Mesenchymal stem cell (in vitro differentiated cells and primary cell): ENCODE results near the gene DNAJC13.
A peak's percentile ranks its signal among the peaks of the same experiment; 100 is the strongest.

Experiments
- DNase-seq: peaks from one replicate; pipeline ENCODE4 v3.0.0-alpha.2; 2013
- H2AFZ ChIP-seq: one replicate; pipeline ENCODE4 v1.6.1; 2013; ENCODE audit warnings: low read depth, mild to moderate bottlenecking, control low read depth, inconsistent platforms, low read length, moderate library complexity
- H2AK5ac ChIP-seq: 2 replicates; pipeline ENCODE4 v1.6.1; 2013; ENCODE audit warnings: low read length, moderate library complexity, mild to moderate bottlenecking, inconsistent platforms; ENCODE audit not compliant: severe bottlenecking
- H2BK120ac ChIP-seq: one replicate; pipeline ENCODE4 v1.6.1; 2013; ENCODE audit warnings: low read depth, mild to moderate bottlenecking, inconsistent platforms, low read length, moderate library complexity
- H2BK12ac ChIP-seq, 2 experiments: one replicate each; pipeline ENCODE4 v1.6.1; 2013; ENCODE audit warnings: inconsistent platforms in 2 of 2, low read length in 2 of 2, mild to moderate bottlenecking in 2 of 2, moderate library complexity in 2 of 2, control low read depth in 1 of 2
- H2BK15ac ChIP-seq: one replicate; pipeline ENCODE4 v1.6.1; 2013; ENCODE audit warnings: mild to moderate bottlenecking, low read depth, inconsistent platforms; ENCODE audit not compliant: poor library complexity, severe bottlenecking
- H2BK5ac ChIP-seq: 2 replicates; pipeline ENCODE4 v1.6.1; 2013; ENCODE audit warnings: low read depth, mild to moderate bottlenecking, low read length, control low read depth, inconsistent platforms; ENCODE audit not compliant: poor library complexity, severe bottlenecking
- H3K14ac ChIP-seq, 2 experiments: one replicate each; pipeline ENCODE4 v1.6.1; 2013; ENCODE audit warnings: inconsistent platforms in 2 of 2, low read length in 2 of 2, control low read depth in 1 of 2, mild to moderate bottlenecking in 1 of 2, moderate library complexity in 1 of 2
- H3K18ac ChIP-seq, 2 experiments: one replicate each; pipeline ENCODE4 v1.6.1; 2013; ENCODE audit warnings: inconsistent platforms in 2 of 2, low read length in 2 of 2, control low read depth in 1 of 2, low read depth in 1 of 2, mild to moderate bottlenecking in 1 of 2
- H3K23ac ChIP-seq, 2 experiments: one replicate each; pipeline ENCODE4 v1.6.1; 2013; ENCODE audit warnings: inconsistent platforms in 2 of 2, low read length in 2 of 2, mild to moderate bottlenecking in 2 of 2, moderate library complexity in 2 of 2, control low read depth in 1 of 2
- H3K27ac ChIP-seq: 2 replicates; pipeline ENCODE4 v1.5.1; 2013; ENCODE audit warnings: mild to moderate bottlenecking, moderate library complexity, low read length, control low read depth, inconsistent platforms; ENCODE audit not compliant: poor library complexity, severe bottlenecking
- H3K27me3 ChIP-seq, 2 experiments: 2 replicates each; pipeline versions ENCODE4 v1.6.1 to v1.7.0; 2013; ENCODE audit warnings: low read length in 2 of 2, mild to moderate bottlenecking in 2 of 2, moderate library complexity in 2 of 2, control low read depth in 1 of 2, inconsistent platforms in 1 of 2; ENCODE audit not compliant: control insufficient read depth in 1 of 2, insufficient read depth in 1 of 2
- H3K36me3 ChIP-seq, 2 experiments: 2 replicates each; pipeline versions ENCODE4 v1.6.1 to v1.7.0; 2013; ENCODE audit warnings: low read length in 2 of 2, control low read depth in 1 of 2, inconsistent platforms in 1 of 2, low read depth in 1 of 2, mild to moderate bottlenecking in 1 of 2; ENCODE audit not compliant: insufficient read depth in 2 of 2, control insufficient read depth in 1 of 2
- H3K4ac ChIP-seq, 2 experiments: one replicate each; pipeline ENCODE4 v1.6.1; 2013; ENCODE audit warnings: inconsistent platforms in 2 of 2, low read length in 2 of 2, mild to moderate bottlenecking in 2 of 2, moderate library complexity in 2 of 2, control low read depth in 1 of 2, low read depth in 1 of 2
- H3K4me1 ChIP-seq: 2 replicates; pipeline ENCODE4 v1.6.1; 2013; ENCODE audit warnings: low read depth, low read length, control low read depth; ENCODE audit not compliant: control insufficient read depth, insufficient read depth
- H3K4me2 ChIP-seq: 2 replicates; pipeline ENCODE4 v1.6.1; 2013; ENCODE audit warnings: low read length, mild to moderate bottlenecking, inconsistent platforms; ENCODE audit not compliant: poor library complexity, severe bottlenecking
- H3K4me3 ChIP-seq, 2 experiments: 2 replicates each; pipeline versions ENCODE4 v1.5.1 to v1.7.0; 2013; ENCODE audit warnings: low read length in 2 of 2, mild to moderate bottlenecking in 2 of 2, control low read depth in 1 of 2, low read depth in 1 of 2; ENCODE audit not compliant: insufficient read depth in 1 of 2
- H3K79me1 ChIP-seq: replicated peaks from 2 replicates; pipeline ENCODE4 v1.6.1; 2013; ENCODE audit warnings: mild to moderate bottlenecking, control low read depth, low read length, inconsistent platforms; ENCODE audit not compliant: poor library complexity, severe bottlenecking
- H3K9ac ChIP-seq: 2 replicates; pipeline ENCODE4 v1.7.0; 2013; ENCODE audit warnings: mild to moderate bottlenecking, low read length, moderate library complexity
- H3K9me3 ChIP-seq: 2 replicates; pipeline ENCODE4 v1.7.0; 2013; ENCODE audit warnings: mild to moderate bottlenecking, low read length; ENCODE audit not compliant: control insufficient read depth
- H4K8ac ChIP-seq: one replicate; pipeline ENCODE4 v1.6.1; 2013; ENCODE audit warnings: inconsistent platforms, mild to moderate bottlenecking, low read length, moderate library complexity
- H4K91ac ChIP-seq: one replicate; pipeline ENCODE4 v1.6.1; 2013; ENCODE audit warnings: mild to moderate bottlenecking, low read length, inconsistent platforms
- WGBS: methylation state at CpG from one replicate; pipeline ENCODE4 v1.1.7; 2013; ENCODE audit warnings: mixed read lengths; 5-methylcytosine and 5-hydroxymethylcytosine counted together

The DNAJC13 gene

GRCh38 chr3:132435911-132436425, 18.7 kb downstream of the DNAJC13 start:
- no peaks in the 10 kb centered on the region for H3K9me3 ChIP-seq
- H3K4ac ChIP-seq, result no peak overlapping the region
- WGBS, result 33% methylated on average over 2 of the region's 7 CpGs
- H4K8ac ChIP-seq, result no peak overlapping the region
- H3K4me1 ChIP-seq, result peaks cover 3% of the 10 kb centered on the region
- H3K79me1 ChIP-seq, result peaks cover 6% of the 10 kb centered on the region
- no peak overlapping the region for H3K9ac ChIP-seq
- peaks cover 3 to 63% of the 10 kb centered on the region in 2 experiments for H3K36me3 ChIP-seq
- peak; percentile 58 for DNase-seq
- no peaks in the 10 kb centered on the region for H3K27me3 ChIP-seq
- H4K91ac ChIP-seq, result no peak overlapping the region
- no peak overlapping the region for H2BK12ac ChIP-seq
- no peak overlapping the region for H3K14ac ChIP-seq
- H3K18ac ChIP-seq, result no peak overlapping the region
- no peak overlapping the region for H2BK120ac ChIP-seq
- H3K27ac ChIP-seq, result no peak overlapping the region
- H3K23ac ChIP-seq, result no peak overlapping the region
- no peak overlapping the region for H2BK5ac ChIP-seq
- no peak overlapping the region for H3K4me3 ChIP-seq
- H2BK15ac ChIP-seq, result no peak overlapping the region
- no peak overlapping the region for H2AFZ ChIP-seq
- H3K4me2 ChIP-seq, result no peak overlapping the region
- H2AK5ac ChIP-seq, result no peak overlapping the region

- Histone ChIP-seq H3K9me3 (no peaks in the 10 kb centered on the region), H3K14ac (no peak overlapping the region), H3K27ac (no peak overlapping the region), H3K36me3 (peaks cover 3 to 42% of the 10 kb centered on the region in 2 experiments), H3K79me1 (peaks cover 12% of the 10 kb centered on the region), H3K23ac (no peak overlapping the region), H2AK5ac (no peak overlapping the region), H3K18ac (no peak overlapping the region), H3K27me3 (no peaks in the 10 kb centered on the region), H4K8ac (no peak overlapping the region), H3K4me1 (peaks cover 2% of the 10 kb centered on the region), H3K4me2 (no peak overlapping the region), H3K4me3 (no peak overlapping the region), H4K91ac (no peak overlapping the region), H2BK5ac (no peak overlapping the region), H2BK12ac (no peak overlapping the region), H2AFZ (no peak overlapping the region), H3K4ac (no peak overlapping the region), H3K9ac (no peak overlapping the region), H2BK15ac (no peak overlapping the region), H2BK120ac (no peak overlapping the region)
- 88% methylated on average over 4 of the region's 5 CpGs for WGBS
- DNase-seq, result no peak
Measured at GRCh38 chr3:132443421-132443820, 26.1 kb downstream of the DNAJC13 start.

GRCh38 chr3:132444383-132444782, 27.1 kb downstream of the DNAJC13 start:
- Histone ChIP-seq H2AFZ (no peak overlapping the region), H3K4me2 (no peak overlapping the region), H3K4ac (no peak overlapping the region), H2BK5ac (no peak overlapping the region), H3K23ac (no peak overlapping the region), H4K8ac (no peak overlapping the region), H2BK12ac (no peak overlapping the region), H4K91ac (no peak overlapping the region), H3K14ac (no peak overlapping the region), H2AK5ac (no peak overlapping the region), H3K4me1 (peaks cover 2% of the 10 kb centered on the region), H3K18ac (no peak overlapping the region), H2BK120ac (no peak overlapping the region), H3K9ac (no peak overlapping the region), H3K27me3 (no peaks in the 10 kb centered on the region), H3K36me3 (peaks cover 3 to 39% of the 10 kb centered on the region in 2 experiments), H3K4me3 (no peak overlapping the region), H2BK15ac (no peak overlapping the region), H3K9me3 (no peaks in the 10 kb centered on the region), H3K79me1 (peaks cover 18% of the 10 kb centered on the region), H3K27ac (no peak overlapping the region)
- DNase-seq, result peak; percentile 28

GRCh38 chr3:132445817-132446216, 28.5 kb downstream of the DNAJC13 start:
- Histone ChIP-seq H3K23ac (no peak overlapping the region), H2BK5ac (no peak overlapping the region), H3K79me1 (peaks cover 16% of the 10 kb centered on the region), H2AK5ac (no peak overlapping the region), H2BK15ac (no peak overlapping the region), H4K91ac (no peak overlapping the region), H3K14ac (no peak overlapping the region), H3K9me3 (no peaks in the 10 kb centered on the region), H4K8ac (no peak overlapping the region), H2BK12ac (no peak overlapping the region), H3K18ac (no peak overlapping the region), H3K4me1 (peaks cover 2% of the 10 kb centered on the region), H3K27me3 (no peaks in the 10 kb centered on the region), H3K9ac (no peak overlapping the region), H3K27ac (no peak overlapping the region), H3K4me2 (no peak overlapping the region), H2AFZ (no peak overlapping the region), H3K36me3 (peaks cover 0 to 33% of the 10 kb centered on the region in 2 experiments), H2BK120ac (no peak overlapping the region), H3K4me3 (no peak overlapping the region), H3K4ac (no peak overlapping the region)
- peak; percentile 83 for DNase-seq
